Skeletal muscle tissue (tissue), 4 donors: ENCODE measurements around the gene SLC6A3. TPM values are rescaled to one million over a fixed set of nuclear protein-coding genes. Genes with fewer than 3 reads are reported as not detected.

ENCODE experiments used
- H3K27ac ChIP-seq: one replicate; pipeline ENCODE4 v1.7.0; 2013; ENCODE audit warnings: mild to moderate bottlenecking, low read depth, low read length, inconsistent platforms
- H3K27me3 ChIP-seq, 3 donors: one replicate each; pipeline ENCODE4 v1.7.0; 2013; ENCODE audit warnings: low read length in 3 of 3; ENCODE audit not compliant: control insufficient read depth in 3 of 3, insufficient read depth in 3 of 3
- H3K36me3 ChIP-seq, 3 donors: one replicate each; pipeline ENCODE4 v1.7.0; 2013; ENCODE audit warnings: low read length in 3 of 3; ENCODE audit not compliant: control insufficient read depth in 3 of 3, insufficient read depth in 3 of 3
- H3K4me1 ChIP-seq, 3 donors: one replicate each; pipeline ENCODE4 v1.7.0; 2013; ENCODE audit warnings: low read length in 3 of 3, mild to moderate bottlenecking in 3 of 3; ENCODE audit not compliant: control insufficient read depth in 3 of 3, insufficient read depth in 3 of 3
- H3K4me3 ChIP-seq, 3 donors: one replicate each; pipeline ENCODE4 v1.7.0; 2013; ENCODE audit warnings: low read length in 3 of 3
- H3K9ac ChIP-seq, 3 donors: one replicate each; pipeline ENCODE4 v1.7.0; 2013; ENCODE audit warnings: low read length in 3 of 3, mild to moderate bottlenecking in 3 of 3, moderate library complexity in 2 of 3, low read depth in 1 of 3
- H3K9me3 ChIP-seq, 3 donors: one replicate each; pipeline ENCODE4 v1.7.0; 2013; ENCODE audit warnings: low read length in 3 of 3; ENCODE audit not compliant: control insufficient read depth in 3 of 3
- total RNA-seq: library from RNA; depleted of rRNA; stranded (reverse); fragments of >200 nt; gene quantifications from one replicate; pipeline ENCODE4 v1.2.3, GENCODE V29; 2014
- donor health status: Osteomylitis.

Gene SLC6A3
- total RNA-seq, 1 donor from 2014 or later: not detected

- H3K9ac ChIP-seq: no peak overlapping the region
- H3K9me3 ChIP-seq: peaks cover 0 to 6% (median 4%) of the 10 kb centered on the region in 3 donors
- H3K27ac ChIP-seq: no peak overlapping the region
- no peak overlapping the region for H3K4me3 ChIP-seq
- peaks cover 48 to 76% (median 60%) of the 10 kb centered on the region in 3 donors for H3K27me3 ChIP-seq
- H3K4me1 ChIP-seq: peaks cover 0 to 4% (median 3%) of the 10 kb centered on the region in 3 donors
- no peaks in the 10 kb centered on the region for H3K36me3 ChIP-seq
These were observed 2.1 kb downstream of the SLC6A3 start for GRCh38 chr5:1443171-1443570.

DNA sequence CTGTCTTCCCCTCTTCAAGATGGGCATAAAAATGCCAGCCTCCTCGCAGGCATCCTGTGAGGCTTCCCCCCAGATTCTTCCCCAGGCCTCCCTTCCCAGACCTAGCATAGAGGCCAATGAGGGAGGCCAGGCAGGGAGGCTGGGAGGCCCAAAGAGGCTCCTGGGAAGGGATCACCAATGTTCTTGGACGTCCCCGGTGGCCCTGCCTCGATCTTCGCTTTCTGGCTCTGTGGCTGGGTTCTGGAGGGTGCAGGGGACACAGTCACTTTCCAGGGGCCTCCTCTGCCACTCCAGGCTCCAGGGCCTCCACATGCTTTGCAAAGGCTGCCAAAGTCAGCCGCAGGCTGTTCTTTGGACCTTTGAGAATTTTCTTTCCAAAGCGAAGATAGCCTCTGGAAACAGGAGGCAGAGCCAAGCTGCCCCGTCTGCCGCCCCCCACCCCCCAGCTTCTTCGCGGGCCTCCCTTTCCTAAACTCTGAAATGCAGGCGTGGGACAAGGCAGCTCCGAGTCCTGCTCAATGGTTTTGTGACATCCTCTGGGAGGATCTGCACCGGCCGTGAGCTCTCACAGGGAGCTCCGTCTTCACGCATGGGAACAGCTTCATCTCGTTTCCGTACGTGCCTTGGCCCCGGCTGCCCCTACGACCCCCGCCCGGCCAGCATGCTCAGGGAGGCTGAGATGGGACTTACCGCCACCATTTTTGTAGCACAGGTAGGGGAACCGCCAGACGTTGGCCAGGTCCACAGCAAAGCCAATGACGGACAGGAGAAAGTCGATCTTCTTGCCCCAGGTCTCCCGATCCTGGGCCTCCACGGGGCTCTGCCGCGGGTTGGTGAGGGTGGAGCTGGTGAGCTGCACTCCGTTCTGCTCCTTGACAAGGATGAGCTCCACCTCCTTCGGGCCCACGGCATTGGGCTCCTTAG is 2.8 kb downstream of the SLC6A3 start:
- Histone ChIP-seq H3K9me3 (peaks cover 0 to 6% (median 4%) of the 10 kb centered on the region in 3 donors), H3K4me3 (no peak overlapping the region), H3K4me1 (peaks cover 0 to 4% (median 3%) of the 10 kb centered on the region in 3 donors), H3K27ac (no peak overlapping the region), H3K36me3 (no peaks in the 10 kb centered on the region), H3K27me3 (peaks cover 47 to 73% (median 58%) of the 10 kb centered on the region in 3 donors), H3K9ac (no peak overlapping the region)

- H3K9me3 ChIP-seq: peaks cover 0 to 6% (median 4%) of the 10 kb centered on the region in 3 donors
- H3K27me3 ChIP-seq: peaks cover 38 to 63% (median 53%) of the 10 kb centered on the region in 3 donors
- peaks cover 0 to 4% (median 3%) of the 10 kb centered on the region in 3 donors for H3K4me1 ChIP-seq
- H3K27ac ChIP-seq: no peak overlapping the region
- H3K9ac ChIP-seq: no peak overlapping the region
- H3K4me3 ChIP-seq: no peak overlapping the region
- no peaks in the 10 kb centered on the region for H3K36me3 ChIP-seq
These were observed 3.9 kb downstream of the SLC6A3 start for GRCh38 chr5:1441166-1441865.

DNA sequence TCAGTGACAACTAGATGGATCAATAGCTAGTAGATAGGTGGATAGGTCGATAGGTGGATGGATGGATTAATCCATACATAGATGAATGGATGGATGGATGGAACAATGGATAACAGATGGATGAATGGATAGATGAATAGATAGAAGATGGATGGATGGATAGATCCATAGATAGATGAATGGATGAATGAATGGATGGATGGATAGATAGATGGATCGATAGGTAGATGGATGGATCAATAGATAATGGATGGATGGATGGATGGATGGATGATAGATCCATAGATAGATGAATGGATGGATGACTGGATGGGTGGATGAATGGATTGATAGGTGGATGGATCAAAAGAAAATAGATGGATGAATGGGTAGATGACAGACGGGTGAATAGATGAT is 5.1 kb downstream of the SLC6A3 start:
- peaks cover 38 to 55% (median 49%) of the 10 kb centered on the region in 3 donors for H3K27me3 ChIP-seq

GRCh38 chr5:1439388-1440097 is 5.7 kb downstream of the SLC6A3 start:
- no peak overlapping the region for H3K9ac ChIP-seq
- H3K27me3 ChIP-seq: peaks cover 35 to 51% (median 44%) of the 10 kb centered on the region in 3 donors
- H3K27ac ChIP-seq: no peak overlapping the region
- H3K9me3 ChIP-seq: peaks cover 0 to 6% (median 4%) of the 10 kb centered on the region in 3 donors
- no peaks in the 10 kb centered on the region for H3K36me3 ChIP-seq
- peaks cover 0 to 4% (median 3%) of the 10 kb centered on the region in 3 donors for H3K4me1 ChIP-seq
- no peak overlapping the region for H3K4me3 ChIP-seq

More for the DNA sequence above, 5.1 kb downstream of the SLC6A3 start:
- H3K36me3 ChIP-seq: no peaks in the 10 kb centered on the region
- peaks cover 0 to 6% (median 4%) of the 10 kb centered on the region in 3 donors for H3K9me3 ChIP-seq
- peaks cover 0 to 4% (median 3%) of the 10 kb centered on the region in 3 donors for H3K4me1 ChIP-seq
- H3K9ac ChIP-seq: no peak overlapping the region
- no peak overlapping the region for H3K4me3 ChIP-seq
- no peak overlapping the region for H3K27ac ChIP-seq

GRCh38 chr5:1438871-1439270 is 6.4 kb downstream of the SLC6A3 start:
- no peaks in the 10 kb centered on the region for H3K4me1 ChIP-seq
- no peak overlapping the region for H3K9ac ChIP-seq
- peaks cover 0 to 10% (median 4%) of the 10 kb centered on the region in 3 donors for H3K9me3 ChIP-seq
- no peak overlapping the region for H3K4me3 ChIP-seq
- no peaks in the 10 kb centered on the region for H3K36me3 ChIP-seq
- peaks cover 28 to 47% (median 37%) of the 10 kb centered on the region in 3 donors for H3K27me3 ChIP-seq
- H3K27ac ChIP-seq: no peak overlapping the region

GRCh38 chr5:1437876-1438559 is 7.2 kb downstream of the SLC6A3 start:
- no peaks in the 10 kb centered on the region for H3K4me1 ChIP-seq
- H3K27ac ChIP-seq: no peak overlapping the region
- no peak overlapping the region for H3K4me3 ChIP-seq
- peaks cover 3 to 13% (median 4%) of the 10 kb centered on the region in 3 donors for H3K9me3 ChIP-seq
- peaks cover 20 to 39% (median 29%) of the 10 kb centered on the region in 3 donors for H3K27me3 ChIP-seq
- H3K36me3 ChIP-seq: no peaks in the 10 kb centered on the region
- no peak overlapping the region for H3K9ac ChIP-seq

GRCh38 chr5:1437226-1437829 is 7.9 kb downstream of the SLC6A3 start:
- H3K27ac ChIP-seq: no peak overlapping the region
- no peaks in the 10 kb centered on the region for H3K4me1 ChIP-seq
- H3K9ac ChIP-seq: no peak overlapping the region
- H3K4me3 ChIP-seq: no peak overlapping the region
- no peaks in the 10 kb centered on the region for H3K36me3 ChIP-seq
- H3K9me3 ChIP-seq: peaks cover 3 to 13% (median 4%) of the 10 kb centered on the region in 3 donors
- H3K27me3 ChIP-seq: peaks cover 13 to 33% (median 23%) of the 10 kb centered on the region in 3 donors

DNA sequence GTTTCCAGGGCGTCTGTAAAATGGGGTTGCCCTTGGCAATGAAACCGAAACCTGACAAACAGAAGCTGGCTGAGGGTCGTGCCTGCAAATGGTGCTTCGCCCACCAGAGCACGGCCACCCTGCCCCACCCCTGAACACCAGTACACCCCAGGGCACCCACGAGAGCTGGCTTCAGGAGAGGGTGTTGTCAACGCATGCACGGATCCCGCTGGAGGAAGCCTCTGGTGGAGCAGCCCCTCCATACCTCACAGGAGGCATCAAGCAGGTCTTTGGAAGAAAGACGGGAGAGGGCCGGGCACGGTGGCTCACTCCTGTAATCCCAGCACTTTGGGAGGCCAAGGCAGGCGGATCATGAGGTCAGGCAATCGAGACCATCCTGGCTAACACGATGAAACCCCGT is 8.6 kb downstream of the SLC6A3 start:
- no peak overlapping the region for H3K4me3 ChIP-seq
- H3K27me3 ChIP-seq: peaks cover 11 to 28% (median 16%) of the 10 kb centered on the region in 3 donors
- H3K4me1 ChIP-seq: no peaks in the 10 kb centered on the region
- H3K9ac ChIP-seq: no peak overlapping the region
- no peaks in the 10 kb centered on the region for H3K36me3 ChIP-seq
- peaks cover 3 to 13% (median 4%) of the 10 kb centered on the region in 3 donors for H3K9me3 ChIP-seq
- no peak overlapping the region for H3K27ac ChIP-seq
